ENCODE results near the gene FXYD2. TPM values are rescaled to one million over a fixed set of nuclear protein-coding genes. Genes with fewer than 3 reads are reported as not detected.

FXYD2 gene
- total and polyA plus RNA-seq, 10 of the 15 experiments (the other 5 are each of a cell fraction or from before 2014, with no cell fraction given) = 1.2 to 4.5 (median 2.4) TPM

DNA sequence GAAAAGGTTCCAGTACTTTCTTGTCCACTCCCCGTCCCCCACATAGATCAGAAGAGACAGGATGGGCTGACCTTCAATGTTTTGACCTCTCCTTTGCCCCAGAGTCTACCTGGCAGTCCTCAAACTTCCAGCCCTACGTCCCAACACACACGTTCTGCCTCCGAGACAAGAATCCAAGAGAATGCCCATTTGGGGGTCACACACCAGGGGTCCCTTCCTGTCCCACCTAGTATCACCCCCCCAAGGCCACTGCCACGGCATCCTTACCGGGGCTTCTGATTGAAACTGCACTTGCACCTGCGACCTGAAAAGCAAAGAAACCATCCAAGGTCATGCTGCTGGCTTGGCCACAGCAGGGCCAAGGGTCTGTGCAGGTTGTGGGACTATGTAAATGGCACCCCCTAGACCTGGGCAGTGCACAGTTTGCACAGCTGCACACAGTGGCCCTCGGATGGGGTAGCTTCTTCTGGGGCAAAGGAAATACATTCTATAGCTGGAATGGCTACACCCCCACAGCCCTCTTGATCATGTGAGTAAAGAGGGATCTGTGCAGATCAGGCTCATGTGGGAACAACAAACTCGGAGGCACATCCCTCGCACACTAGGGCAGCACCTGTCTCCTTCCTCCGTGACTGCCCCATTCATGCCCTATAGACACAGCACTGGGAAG lies 16.5 kb upstream of the FXYD2 start (continued):
- TF ChIP-seq, protein P1, sequence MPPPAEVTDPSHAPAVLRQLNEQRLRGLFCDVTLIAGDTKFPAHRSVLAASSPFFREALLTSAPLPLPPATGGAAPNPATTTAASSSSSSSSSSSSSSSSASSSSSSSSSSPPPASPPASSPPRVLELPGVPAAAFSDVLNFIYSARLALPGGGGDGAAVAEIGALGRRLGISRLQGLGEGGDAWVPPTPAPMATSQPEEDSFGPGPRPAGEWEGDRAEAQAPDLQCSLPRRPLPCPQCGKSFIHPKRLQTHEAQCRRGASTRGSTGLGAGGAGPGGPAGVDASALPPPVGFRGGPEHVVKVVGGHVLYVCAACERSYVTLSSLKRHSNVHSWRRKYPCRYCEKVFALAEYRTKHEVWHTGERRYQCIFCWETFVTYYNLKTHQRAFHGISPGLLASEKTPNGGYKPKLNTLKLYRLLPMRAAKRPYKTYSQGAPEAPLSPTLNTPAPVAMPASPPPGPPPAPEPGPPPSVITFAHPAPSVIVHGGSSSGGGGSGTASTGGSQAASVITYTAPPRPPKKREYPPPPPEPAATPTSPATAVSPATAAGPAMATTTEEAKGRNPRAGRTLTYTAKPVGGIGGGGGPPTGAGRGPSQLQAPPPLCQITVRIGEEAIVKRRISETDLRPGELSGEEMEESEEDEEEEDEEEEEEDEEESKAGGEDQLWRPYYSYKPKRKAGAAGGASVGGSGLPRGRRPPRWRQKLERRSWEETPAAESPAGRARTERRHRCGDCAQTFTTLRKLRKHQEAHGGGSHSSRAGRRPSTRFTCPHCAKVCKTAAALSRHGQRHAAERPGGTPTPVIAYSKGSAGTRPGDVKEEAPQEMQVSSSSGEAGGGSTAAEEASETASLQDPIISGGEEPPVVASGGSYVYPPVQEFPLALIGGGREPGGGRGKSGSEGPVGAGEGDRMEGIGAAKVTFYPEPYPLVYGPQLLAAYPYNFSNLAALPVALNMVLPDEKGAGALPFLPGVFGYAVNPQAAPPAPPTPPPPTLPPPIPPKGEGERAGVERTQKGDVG (CRISPR knock-in tag; IDR thresholded peaks at IDR 0.05) = no peak
- TF ChIP-seq RFX5 (IDR thresholded peaks at IDR 0.05; ENCODE audit: low read depth, low read length) = no peak

DNA sequence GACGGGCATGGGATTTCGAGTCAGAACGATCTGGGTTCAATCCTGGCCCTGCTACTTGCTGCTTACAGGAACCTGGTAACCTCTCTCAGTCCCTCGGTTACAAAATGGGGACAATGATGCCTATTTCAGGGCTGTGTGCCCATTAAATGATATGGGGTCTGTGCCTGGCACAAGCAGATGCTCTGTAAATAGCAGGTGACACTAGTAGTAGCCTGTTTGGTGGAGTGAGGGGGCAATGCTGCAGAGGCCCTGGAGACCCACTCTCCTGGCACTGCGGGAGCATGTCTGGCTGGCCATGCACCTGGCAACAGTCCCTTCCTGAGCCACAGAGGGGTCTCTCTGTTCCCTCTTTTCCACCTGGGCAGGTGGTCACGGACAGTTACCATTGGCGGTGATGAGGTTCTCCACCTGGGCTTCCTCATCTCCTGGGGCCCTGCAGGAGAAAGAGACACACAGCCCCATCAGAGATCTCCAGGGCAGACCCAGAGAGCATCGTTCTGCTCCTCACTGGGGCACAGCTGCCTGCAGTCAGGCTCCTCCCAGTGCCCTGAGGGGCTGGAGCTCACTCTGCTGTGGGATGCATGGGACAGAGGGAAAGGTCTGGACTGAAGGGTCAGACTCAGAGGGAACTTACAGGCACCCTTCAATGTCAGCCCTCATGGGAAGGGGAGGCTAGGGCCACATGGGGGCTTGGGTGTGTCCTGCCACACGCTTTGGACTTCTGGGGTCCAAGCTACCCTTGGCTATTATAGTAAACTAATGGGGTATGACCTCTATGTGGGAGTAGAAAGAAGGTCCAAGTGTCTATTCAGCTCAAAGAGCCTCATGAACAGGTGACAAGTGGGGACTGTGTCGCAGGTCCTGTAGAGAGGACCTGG lies 15.6 kb upstream of the FXYD2 start:
- ChIA-PET RAD21 (ENCODE audit: unreplicated experiment) (interaction anchor here (4.6 to 7.2 kb wide), 2 partner anchors 16 to 213 kb away, joined by 17 to 93 read pairs; partner anchors contain the start of gene FXYD2), CTCF (interaction anchor here (1.2 to 2.3 kb wide), 4 partner anchors 16 to 213 kb away, joined by 3 to 12 read pairs (median 6); partner anchors contain the start of gene FXYD2), POLR2A (interaction anchor here (1.4 kb wide), 1 partner anchor 12 kb away, joined by 3 read pairs; no protein-coding TSS in a partner anchor), SMC1A (ENCODE audit: uncharacterized antibody, unreplicated experiment) (interaction anchor here (1.0 to 7.9 kb wide), 4 partner anchors 14 to 213 kb away, joined by 3 to 163 read pairs (median 50); no protein-coding TSS in a partner anchor)
- no peak for FAIRE-seq
- Histone ChIP-seq H3K27me3 (replicated peaks in 1 of 2; ENCODE audit: control insufficient read depth in 2 of 2, insufficient read depth in 2 of 2, low read length in 1 of 2) (peaks cover 0 to 7% of the 10 kb centered on the region in 2 experiments; a peak in 1 of 4 replicates), H3K27ac (ENCODE audit: control insufficient read depth, insufficient read depth) (no peak overlapping the region), H3K4me3 (no peak overlapping the region), H3K9me3 (replicated peaks; ENCODE audit: control insufficient read depth, insufficient read depth, low read length) (no peaks in the 10 kb centered on the region), H3K4me1 (ENCODE audit: control insufficient read depth, insufficient read depth, low read length) (no peaks in the 10 kb centered on the region; the same call in 1 of the 2 replicates), H4K20me1 (ENCODE audit: control insufficient read depth, insufficient read depth) (no peaks in the 10 kb centered on the region), H3K36me3 (ENCODE audit: control insufficient read depth in 2 of 2, insufficient read depth in 2 of 2, low read length in 1 of 2) (no peaks in the 10 kb centered on the region), H2AFZ (ENCODE audit: control insufficient read depth, low read depth, low read length) (no peak overlapping the region), H3K9ac (ENCODE audit: control insufficient read depth, insufficient read depth, low read length) (no peak overlapping the region), H3K4me2 (ENCODE audit: control insufficient read depth, insufficient read depth) (no peak overlapping the region), H3K79me2 (ENCODE audit: control insufficient read depth, insufficient read depth, low read length) (no peaks in the 10 kb centered on the region)
- no peak for DNase-seq (ENCODE audit: low read depth, low spot score)
- in situ Hi-C loops (cut with MboI) (loop anchor here (5.0 kb wide), 2 partner anchors 107 to 217 kb away; no protein-coding TSS in a partner anchor), intact Hi-C loops (cut with micrococcal nuclease; ENCODE audit: unreplicated experiment) (no loop called here)
- BruUV-seq (replicated peaks) = no TSS peak
- no peak for ATAC-seq
- WGBS (ENCODE audit: insufficient coverage, insufficient replicate concordance, low lambda C conversion rate, missing lambda C conversion rate) = 35% methylated on average over 10 of the region's 10 CpGs
- TF ChIP-seq NFYB (IDR thresholded peaks at IDR 0.05; ENCODE audit: insufficient read depth, low read depth, low read length) (no peak), ZNF217 (IDR thresholded peaks at IDR 0.05) (no peak), EP300 (IDR thresholded peaks at IDR 0.05; ENCODE audit: borderline replicate concordance in 1 of 2, control insufficient read depth in 1 of 2, low read depth in 2 of 2, low read length in 2 of 2) (no peak), IKZF2 (IDR thresholded peaks at IDR 0.05) (no peak), POLR2A (IDR thresholded peaks at IDR 0.05; ENCODE audit: low read depth, low read length) (no peak), NFIC (IDR thresholded peaks at IDR 0.05; ENCODE audit: low read depth, low read length) (no peak), TCF12 (IDR thresholded peaks at IDR 0.05; ENCODE audit: low read depth, low read length) (no peak)
- TF ChIP-seq, protein P2, sequence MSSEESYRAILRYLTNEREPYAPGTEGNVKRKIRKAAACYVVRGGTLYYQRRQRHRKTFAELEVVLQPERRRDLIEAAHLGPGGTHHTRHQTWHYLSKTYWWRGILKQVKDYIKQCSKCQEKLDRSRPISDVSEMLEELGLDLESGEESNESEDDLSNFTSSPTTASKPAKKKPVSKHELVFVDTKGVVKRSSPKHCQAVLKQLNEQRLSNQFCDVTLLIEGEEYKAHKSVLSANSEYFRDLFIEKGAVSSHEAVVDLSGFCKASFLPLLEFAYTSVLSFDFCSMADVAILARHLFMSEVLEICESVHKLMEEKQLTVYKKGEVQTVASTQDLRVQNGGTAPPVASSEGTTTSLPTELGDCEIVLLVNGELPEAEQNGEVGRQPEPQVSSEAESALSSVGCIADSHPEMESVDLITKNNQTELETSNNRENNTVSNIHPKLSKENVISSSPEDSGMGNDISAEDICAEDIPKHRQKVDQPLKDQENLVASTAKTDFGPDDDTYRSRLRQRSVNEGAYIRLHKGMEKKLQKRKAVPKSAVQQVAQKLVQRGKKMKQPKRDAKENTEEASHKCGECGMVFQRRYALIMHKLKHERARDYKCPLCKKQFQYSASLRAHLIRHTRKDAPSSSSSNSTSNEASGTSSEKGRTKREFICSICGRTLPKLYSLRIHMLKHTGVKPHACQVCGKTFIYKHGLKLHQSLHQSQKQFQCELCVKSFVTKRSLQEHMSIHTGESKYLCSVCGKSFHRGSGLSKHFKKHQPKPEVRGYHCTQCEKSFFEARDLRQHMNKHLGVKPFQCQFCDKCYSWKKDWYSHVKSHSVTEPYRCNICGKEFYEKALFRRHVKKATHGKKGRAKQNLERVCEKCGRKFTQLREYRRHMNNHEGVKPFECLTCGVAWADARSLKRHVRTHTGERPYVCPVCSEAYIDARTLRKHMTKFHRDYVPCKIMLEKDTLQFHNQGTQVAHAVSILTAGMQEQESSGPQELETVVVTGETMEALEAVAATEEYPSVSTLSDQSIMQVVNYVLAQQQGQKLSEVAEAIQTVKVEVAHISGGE (CRISPR knock-in tag; IDR thresholded peaks at IDR 0.05) = no peak
- TF ChIP-seq, protein P3, sequence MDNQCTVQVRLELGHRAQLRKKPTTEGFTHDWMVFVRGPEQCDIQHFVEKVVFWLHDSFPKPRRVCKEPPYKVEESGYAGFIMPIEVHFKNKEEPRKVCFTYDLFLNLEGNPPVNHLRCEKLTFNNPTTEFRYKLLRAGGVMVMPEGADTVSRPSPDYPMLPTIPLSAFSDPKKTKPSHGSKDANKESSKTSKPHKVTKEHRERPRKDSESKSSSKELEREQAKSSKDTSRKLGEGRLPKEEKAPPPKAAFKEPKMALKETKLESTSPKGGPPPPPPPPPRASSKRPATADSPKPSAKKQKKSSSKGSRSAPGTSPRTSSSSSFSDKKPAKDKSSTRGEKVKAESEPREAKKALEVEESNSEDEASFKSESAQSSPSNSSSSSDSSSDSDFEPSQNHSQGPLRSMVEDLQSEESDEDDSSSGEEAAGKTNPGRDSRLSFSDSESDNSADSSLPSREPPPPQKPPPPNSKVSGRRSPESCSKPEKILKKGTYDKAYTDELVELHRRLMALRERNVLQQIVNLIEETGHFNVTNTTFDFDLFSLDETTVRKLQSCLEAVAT (IDR thresholded peaks at IDR 0.05) = no peak
